HT-29 (cell line): ENCODE data around the gene PPP1R3E. TPM values are rescaled to one million over a fixed set of nuclear protein-coding genes. Genes with fewer than 3 reads are reported as not detected.

Experiments
- DNase-seq: peaks from one replicate; pipeline ENCODE4 v3.0.0-alpha.2; 2015; ENCODE audit warnings: low spot score
- small RNA-seq: library from RNA; depleted of rRNA; stranded (forward); fragments of <200 nt; gene quantifications from one replicate; pipeline ENCODE3, GENCODE V24; 2014
- total RNA-seq: library from RNA; depleted of rRNA; stranded (reverse); fragments of >200 nt; shearing (Covaris generic); gene quantifications from 2 replicates; pipeline ENCODE4 v1.2.3, GENCODE V29; 2014; rRNA removed

PPP1R3E gene
- total RNA-seq, 1 experiment from 2014 or later, result 2.7 TPM

DNA sequence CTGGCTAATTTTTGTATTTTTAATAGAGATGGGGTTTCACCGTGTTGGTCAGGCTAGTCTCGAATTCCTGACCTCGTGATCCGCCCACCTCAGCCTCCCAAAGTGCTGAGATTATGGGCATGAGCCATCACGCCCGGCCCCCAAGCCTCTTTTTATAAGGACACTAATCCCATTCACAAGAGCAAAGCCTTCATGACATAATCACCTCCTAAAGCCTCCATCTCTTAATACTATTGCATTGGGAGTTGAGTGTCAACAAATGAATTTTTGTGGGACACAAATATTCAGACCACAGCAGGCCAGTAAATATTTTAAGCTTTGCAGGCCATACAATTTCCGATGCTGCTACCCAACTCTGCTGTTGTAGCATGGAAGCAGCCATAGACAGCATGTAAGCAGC is 54.1 kb downstream of the PPP1R3E start:
- no peak for DNase-seq

Small RNA genes lying within 50 kb of the gene (small RNA-seq; reads per million reads assigned to genes)
- gene RNU6-1046P, result not detected

Other genes starting within 250 kb of the PPP1R3E start
- gene CDH24, start 245.3 kb downstream of the PPP1R3E start, total RNA-seq, result 11.4 and 15.0 TPM in 2 replicates
- 59.1 and 64.4 TPM in 2 replicates for gene ACIN1, start 207.7 kb downstream of the PPP1R3E start, total RNA-seq
- gene C14orf119, start 207.4 kb downstream of the PPP1R3E start, total RNA-seq, result 31.4 and 36.3 TPM in 2 replicates
- gene CIROP, start 197.9 kb downstream of the PPP1R3E start, total RNA-seq, result not detected in 2 replicates
- gene CEBPE, start 183.6 kb downstream of the PPP1R3E start, total RNA-seq, result not detected in 2 replicates
- gene SLC7A8, start 119.2 kb downstream of the PPP1R3E start, total RNA-seq, result 0.03 and 0.23 TPM in 2 replicates
- not detected in 2 replicates for gene RNF212B, start 64.9 kb downstream of the PPP1R3E start, total RNA-seq
- 4.3 and 7.9 TPM in 2 replicates for gene HOMEZ, start 16.7 kb downstream of the PPP1R3E start, total RNA-seq
- gene BCL2L2, start 4.0 kb upstream of the PPP1R3E start, total RNA-seq, result 14.6 and 20.3 TPM in 2 replicates
- gene PABPN1, start 18.6 kb upstream of the PPP1R3E start, total RNA-seq, result 63.4 and 72.1 TPM in 2 replicates
- gene SLC22A17, start 50.0 kb upstream of the PPP1R3E start, total RNA-seq, result not detected in 2 replicates
- not detected in 2 replicates for gene EFS, start 62.3 kb upstream of the PPP1R3E start, total RNA-seq
- gene IL25, start 70.0 kb upstream of the PPP1R3E start, total RNA-seq, result not detected in 2 replicates
- not detected in 2 replicates for gene CMTM5, start 74.2 kb upstream of the PPP1R3E start, total RNA-seq
- gene MYH6, start 105.4 kb upstream of the PPP1R3E start, total RNA-seq, result not detected in 2 replicates
- gene MYH7, start 132.8 kb upstream of the PPP1R3E start, total RNA-seq, result not detected in 2 replicates
- 14.6 and 28.3 TPM in 2 replicates for gene NGDN, start 166.8 kb upstream of the PPP1R3E start, total RNA-seq
- gene ZFHX2, start 248.9 kb upstream of the PPP1R3E start, total RNA-seq, result 0.58 TPM in 1 of 2 replicates, not detected in the other